Vagina (tissue), 2 donors: ENCODE measurements around the gene ZNF655.

Experiments used
- POLR2A ChIP-seq, 2 donors: fragments of 450-650 bp; IDR thresholded peaks; one replicate each; pipeline ENCODE4 v1.6.1; 2017; ENCODE audit warnings: antibody characterized with exemption in 2 of 2, mild to moderate bottlenecking in 2 of 2, moderate library complexity in 2 of 2
- POLR2AphosphoS5 ChIP-seq, 2 donors: sonication (generic); formaldehyde crosslinking; IDR thresholded peaks; one replicate each; pipeline ENCODE4 v1.9.0; 2017; ENCODE audit warnings: antibody characterized with exemption in 2 of 2, mild to moderate bottlenecking in 2 of 2, low read depth in 1 of 2; ENCODE audit not compliant: insufficient read depth in 1 of 2

GRCh38 chr7:99514050-99514449 is 44.4 kb upstream of the ZNF655 start:
- TF ChIP-seq POLR2A (IDR thresholded peaks at IDR 0.05) (no peak), POLR2AphosphoS5 (IDR thresholded peaks at IDR 0.05; ENCODE audit: insufficient read depth in 1 of 2, low read depth in 1 of 2) (no peak)
